Natural killer cell (primary cell): ENCODE results near the gene MARK2. TPM values are rescaled to one million over a fixed set of nuclear protein-coding genes. Genes with fewer than 3 reads are reported as not detected.

Source experiments
- ATAC-seq, 3 donors: fragments of 150-1000 bp in 2 of 3; fragments of 200-7000 bp in 1 of 3; cut with Tn5 transposase; 1 replicate in 1 of 3; 2 replicates in 2 of 3; pipeline ENCODE4 v1.10.0; 2021; ENCODE audit warnings: mild to moderate bottlenecking in 2 of 3, moderate library complexity in 2 of 3
- DNase-seq, 2 donors: peaks; one replicate each; pipeline versions ENCODE4 v3.0.0 to v3.0.0-alpha.2; 2013 to 2021; ENCODE audit warnings: mixed read lengths in 1 of 2
- H3K27ac ChIP-seq: one replicate; pipeline ENCODE4 v1.5.1; 2013; ENCODE audit warnings: mild to moderate bottlenecking, low read length
- H3K27me3 ChIP-seq: one replicate; pipeline ENCODE4 v1.6.1; 2013; ENCODE audit warnings: low read length; ENCODE audit not compliant: control insufficient read depth, insufficient read depth
- H3K36me3 ChIP-seq: one replicate; pipeline ENCODE4 v1.6.1; 2013; ENCODE audit warnings: low read length; ENCODE audit not compliant: control insufficient read depth, insufficient read depth
- H3K4me1 ChIP-seq: one replicate; pipeline ENCODE4 v1.6.1; 2013; ENCODE audit warnings: low read length; ENCODE audit not compliant: control insufficient read depth, insufficient read depth
- H3K4me3 ChIP-seq: one replicate; pipeline ENCODE4 v1.5.1; 2013; ENCODE audit warnings: low read length
- H3K9me3 ChIP-seq: one replicate; pipeline ENCODE4 v1.6.1; 2013; ENCODE audit warnings: low read length; ENCODE audit not compliant: control insufficient read depth, insufficient read depth
- H3K27ac Mint-ChIP-seq, 2 donors: one replicate each; pipeline ENCODE4 v1.8.0; 2022; ENCODE audit warnings: mild to moderate bottlenecking in 2 of 2, mixed read lengths in 2 of 2, moderate library complexity in 1 of 2
- H3K27me3 Mint-ChIP-seq, 2 donors: one replicate each; pipeline ENCODE4 v1.8.0; 2022; ENCODE audit warnings: low read depth in 2 of 2, mixed read lengths in 2 of 2
- H3K36me3 Mint-ChIP-seq: one replicate; pipeline ENCODE4 v1.8.0; 2022; ENCODE audit warnings: mixed read lengths
- H3K4me1 Mint-ChIP-seq, 2 donors: one replicate each; pipeline ENCODE4 v1.8.0; 2022; ENCODE audit warnings: mixed read lengths in 2 of 2
- H3K4me3 Mint-ChIP-seq: one replicate; pipeline ENCODE4 v1.8.0; 2022; ENCODE audit warnings: mild to moderate bottlenecking, moderate library complexity, mixed read lengths
- H3K9me3 Mint-ChIP-seq, 2 donors: one replicate each; pipeline ENCODE4 v1.8.0; 2022; ENCODE audit warnings: mixed read lengths in 2 of 2
- WGBS: methylation state at CpG from one replicate; pipeline ENCODE4 v1.1.7; 2013; ENCODE audit warnings: missing lambda C conversion rate; ENCODE audit not compliant: insufficient coverage; 5-methylcytosine and 5-hydroxymethylcytosine counted together
- intact Hi-C: fragments of 100-400 bp; cut with micrococcal nuclease; formaldehyde crosslinking; loops from one replicate; pipeline ENCODE4 v1.14.2; 2022
- total RNA-seq, 4 donors: library from RNA; stranded (reverse); fragments of 120-200 nt in 1 of 4; gene quantifications; one replicate each; pipeline versions ENCODE4 v1.2.3 to v1.2.4, GENCODE V29; 2013 to 2022
- TF ChIP-seq, protein P1 (sequence below): fragments of 200-600 bp; IDR thresholded peaks from one replicate; pipeline ENCODE4 v1.8.0; 2022; ENCODE audit warnings: antibody characterized with exemption

MARK2 gene
- total RNA-seq, 3 donors from 2014 or later (not counting 1 experiment from before 2014, with no cell fraction given): 63.8 to 88.4 (median 80.2) TPM

DNA sequence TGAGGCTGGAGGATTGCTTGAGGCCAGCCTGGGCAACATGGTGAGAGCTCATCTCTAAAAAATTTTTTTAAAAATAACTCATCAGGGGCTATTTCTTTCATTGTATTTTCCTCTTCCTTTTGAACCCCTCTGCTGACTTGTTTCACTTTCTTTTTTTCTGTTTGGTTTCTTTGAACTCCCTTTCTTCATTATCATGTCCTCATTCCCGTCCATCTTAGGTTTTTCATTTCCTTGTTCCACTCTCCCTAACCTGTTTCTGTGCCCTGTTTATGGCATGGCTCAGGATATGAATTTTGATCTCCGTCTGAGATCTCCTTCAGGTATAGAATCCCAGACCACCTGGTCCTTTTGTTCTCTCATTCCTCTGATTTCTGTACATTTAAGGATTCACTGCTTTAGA is 12.5 kb downstream of the MARK2 start:
- Histone ChIP-seq H3K27me3 (no peaks in the 10 kb centered on the region), H3K4me1 (peaks cover 43% of the 10 kb centered on the region), H3K9me3 (no peaks in the 10 kb centered on the region), H3K36me3 (peaks cover 6% of the 10 kb centered on the region), H3K27ac (peak overlapping the region; percentile 60), H3K4me3 (no peak overlapping the region)
- Mint-ChIP-seq H3K27ac (peak overlapping the region; percentile 90 to 91), H3K36me3 (no peaks in the 10 kb centered on the region), H3K9me3 (no peaks in the 10 kb centered on the region), H3K4me1 (peaks cover 65 to 70% of the 10 kb centered on the region in 2 donors), H3K4me3 (peak overlapping the region; percentile 26), H3K27me3 (no peaks in the 10 kb centered on the region)
- intact Hi-C loops: no loop called here
- 27% methylated on average over 2 of the region's 2 CpGs for WGBS
- DNase-seq (peak in 1 of 2 donors; percentile 42), ATAC-seq (peak in 1 of 3 donors; percentile 55)
- TF ChIP-seq, protein P1, sequence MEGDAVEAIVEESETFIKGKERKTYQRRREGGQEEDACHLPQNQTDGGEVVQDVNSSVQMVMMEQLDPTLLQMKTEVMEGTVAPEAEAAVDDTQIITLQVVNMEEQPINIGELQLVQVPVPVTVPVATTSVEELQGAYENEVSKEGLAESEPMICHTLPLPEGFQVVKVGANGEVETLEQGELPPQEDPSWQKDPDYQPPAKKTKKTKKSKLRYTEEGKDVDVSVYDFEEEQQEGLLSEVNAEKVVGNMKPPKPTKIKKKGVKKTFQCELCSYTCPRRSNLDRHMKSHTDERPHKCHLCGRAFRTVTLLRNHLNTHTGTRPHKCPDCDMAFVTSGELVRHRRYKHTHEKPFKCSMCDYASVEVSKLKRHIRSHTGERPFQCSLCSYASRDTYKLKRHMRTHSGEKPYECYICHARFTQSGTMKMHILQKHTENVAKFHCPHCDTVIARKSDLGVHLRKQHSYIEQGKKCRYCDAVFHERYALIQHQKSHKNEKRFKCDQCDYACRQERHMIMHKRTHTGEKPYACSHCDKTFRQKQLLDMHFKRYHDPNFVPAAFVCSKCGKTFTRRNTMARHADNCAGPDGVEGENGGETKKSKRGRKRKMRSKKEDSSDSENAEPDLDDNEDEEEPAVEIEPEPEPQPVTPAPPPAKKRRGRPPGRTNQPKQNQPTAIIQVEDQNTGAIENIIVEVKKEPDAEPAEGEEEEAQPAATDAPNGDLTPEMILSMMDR: no peak

DNA sequence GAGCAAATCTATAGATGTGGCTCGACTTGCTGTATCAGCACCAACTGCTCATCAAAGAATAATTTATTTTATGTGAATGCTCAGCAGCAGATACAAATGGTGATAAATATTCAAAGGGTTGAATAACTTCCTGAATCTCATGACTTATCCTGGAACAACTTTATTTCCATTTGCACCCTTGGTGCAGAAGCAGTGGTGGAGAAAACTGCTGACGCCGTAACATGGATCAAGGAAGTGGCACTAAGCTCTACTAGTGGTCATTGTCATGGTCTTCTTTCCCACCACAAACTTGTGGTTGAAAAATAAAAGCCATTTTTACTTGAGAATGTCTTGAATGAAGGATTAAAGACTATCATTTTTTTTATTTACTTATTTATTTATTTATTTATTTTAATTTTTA is 14.6 kb downstream of the MARK2 start:
- Mint-ChIP-seq H3K27ac (peak overlapping the region; percentile 90 to 91), H3K4me1 (peaks cover 59 to 63% of the 10 kb centered on the region in 2 donors), H3K9me3 (no peaks in the 10 kb centered on the region), H3K4me3 (peak overlapping the region; percentile 9), H3K27me3 (no peaks in the 10 kb centered on the region), H3K36me3 (no peaks in the 10 kb centered on the region)
- DNase-seq (no peak), ATAC-seq (peak in 1 of 3 donors; percentile 15)
- intact Hi-C loops: loop anchor here (2.0 kb wide), 1 partner anchor 13 kb away; no protein-coding TSS in a partner anchor
- Histone ChIP-seq H3K27me3 (no peaks in the 10 kb centered on the region), H3K9me3 (no peaks in the 10 kb centered on the region), H3K4me3 (no peak overlapping the region), H3K36me3 (peaks cover 5% of the 10 kb centered on the region), H3K4me1 (peaks cover 52% of the 10 kb centered on the region), H3K27ac (no peak overlapping the region)
- 27% methylated on average over 2 of the region's 3 CpGs for WGBS
- TF ChIP-seq, protein P1: no peak

DNA sequence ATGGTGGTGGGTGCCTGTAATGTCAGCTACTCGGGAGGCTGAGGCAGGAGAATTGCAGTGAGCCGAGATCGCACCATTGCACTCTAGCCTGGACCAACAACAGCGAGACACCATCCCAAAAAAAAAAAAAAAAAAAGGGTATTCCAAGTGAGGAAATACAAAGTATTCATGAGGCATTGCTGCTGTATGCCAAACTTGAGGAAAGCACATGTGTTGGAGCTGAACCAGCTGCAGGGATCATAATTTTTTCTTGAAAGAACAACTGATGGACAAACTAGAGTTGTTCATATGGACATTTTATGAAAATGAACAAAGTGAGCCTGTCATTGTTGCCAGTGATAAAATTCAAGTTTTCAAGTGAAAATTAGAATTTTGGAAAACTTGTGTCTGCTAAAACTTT is 15.8 kb downstream of the MARK2 start:
- H3K9me3 Mint-ChIP-seq: no peaks in the 10 kb centered on the region
- H3K4me3 Mint-ChIP-seq: no peak overlapping the region
- 97% methylated on average over 4 of the region's 4 CpGs for WGBS
- no peaks in the 10 kb centered on the region for H3K27me3 ChIP-seq
- peaks cover 52% of the 10 kb centered on the region for H3K4me1 ChIP-seq
- no peaks in the 10 kb centered on the region for H3K27me3 Mint-ChIP-seq
- no peaks in the 10 kb centered on the region for H3K9me3 ChIP-seq
- TF ChIP-seq, protein P1: no peak
- intact Hi-C loops: no loop called here
- H3K27ac ChIP-seq: no peak overlapping the region
- no peak for ATAC-seq
- H3K27ac Mint-ChIP-seq: peak overlapping the region; percentile 85 to 88
- H3K4me1 Mint-ChIP-seq: peaks cover 56 to 65% of the 10 kb centered on the region in 2 donors
- DNase-seq: no peak
- no peak overlapping the region for H3K4me3 ChIP-seq
- H3K36me3 Mint-ChIP-seq: no peaks in the 10 kb centered on the region
- H3K36me3 ChIP-seq: peaks cover 1% of the 10 kb centered on the region

DNA sequence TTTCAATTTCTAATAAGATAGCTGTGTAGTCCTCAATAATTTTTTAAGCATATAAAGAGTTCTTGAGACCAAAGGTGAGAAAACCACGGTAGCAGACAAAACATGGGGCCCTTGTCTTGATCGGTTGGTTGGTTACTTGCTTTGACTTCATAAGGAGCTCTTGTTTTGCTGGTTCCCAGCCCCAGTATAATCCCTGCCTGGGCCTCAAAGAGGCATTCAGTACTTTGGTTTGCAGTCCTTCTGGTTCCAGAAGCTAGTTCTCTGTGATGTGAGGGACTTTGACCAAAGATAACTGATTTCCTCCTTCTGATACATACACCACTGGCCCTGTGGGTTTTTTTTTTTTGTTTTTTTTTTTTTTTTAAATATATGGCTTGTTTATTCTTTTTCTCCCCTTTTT is 17.1 kb downstream of the MARK2 start:
- Mint-ChIP-seq H3K27ac (peak overlapping the region; percentile 85 to 88), H3K36me3 (no peaks in the 10 kb centered on the region), H3K27me3 (no peaks in the 10 kb centered on the region), H3K4me1 (peaks cover 53 to 55% of the 10 kb centered on the region in 2 donors), H3K9me3 (no peaks in the 10 kb centered on the region), H3K4me3 (peak overlapping the region; percentile 62)
- ATAC-seq (peak; percentile 62 to 84 (median 64)), DNase-seq (peak in 1 of 2 donors; percentile 55)
- TF ChIP-seq, protein P1: no peak
- intact Hi-C loops: no loop called here
- peaks cover 4% of the 10 kb centered on the region for H3K36me3 ChIP-seq
- H3K4me3 ChIP-seq: no peak overlapping the region
- WGBS: 31% methylated on average over 2 of the region's 2 CpGs
- peaks cover 45% of the 10 kb centered on the region for H3K4me1 ChIP-seq
- H3K27ac ChIP-seq: peak overlapping the region; percentile 64
- no peaks in the 10 kb centered on the region for H3K9me3 ChIP-seq
- H3K27me3 ChIP-seq: no peaks in the 10 kb centered on the region
